MM.1S (cell line): ENCODE data around the gene CHMP5.

Experiments used
- DNase-seq: peaks from one replicate; pipeline ENCODE4 v3.0.0-alpha.2; 2015
- H2AFZ ChIP-seq: fragments of 300-600 bp; sonication (generic); 2 replicates; pipeline ENCODE4 v1.6.0; 2016; ENCODE audit warnings: antibody characterized with exemption, low read length
- H3F3A ChIP-seq: fragments of 300-600 bp; sonication (generic); 2 replicates; pipeline ENCODE4 v1.6.1; 2016; ENCODE audit warnings: mild to moderate bottlenecking, antibody characterized with exemption, low read length, moderate library complexity, mixed read lengths; ENCODE audit not compliant: insufficient read depth
- H3K27ac ChIP-seq: fragments of 300-600 bp; sonication (generic); 2 replicates; pipeline ENCODE4 v1.5.1; 2016; ENCODE audit warnings: mild to moderate bottlenecking, low read length
- H3K27me3 ChIP-seq: fragments of 300-600 bp; sonication (generic); replicated peaks from 2 replicates; pipeline ENCODE4 v1.6.0; 2016; ENCODE audit warnings: low read length; ENCODE audit not compliant: insufficient read depth
- H3K36me3 ChIP-seq: fragments of 300-600 bp; sonication (generic); replicated peaks from 2 replicates; pipeline ENCODE4 v1.6.1; 2016; ENCODE audit warnings: mild to moderate bottlenecking, low read length, mixed read lengths; ENCODE audit not compliant: insufficient read depth
- H3K4me1 ChIP-seq: fragments of 300-600 bp; sonication (generic); 2 replicates; pipeline ENCODE4 v1.6.1; 2016; ENCODE audit warnings: low read length, mixed read lengths
- H3K4me2 ChIP-seq: fragments of 300-600 bp; sonication (generic); 2 replicates; pipeline ENCODE4 v1.6.0; 2016; ENCODE audit warnings: low read depth, low read length
- H3K4me3 ChIP-seq: fragments of 300-600 bp; sonication (generic); 2 replicates; pipeline ENCODE4 v1.5.1; 2016; ENCODE audit warnings: low read length, mixed read lengths
- H3K79me2 ChIP-seq: fragments of 300-600 bp; sonication (generic); 2 replicates; pipeline ENCODE4 v1.6.1; 2016; ENCODE audit warnings: mixed run types, low read length, mixed read lengths
- H3K9ac ChIP-seq: fragments of 300-600 bp; sonication (generic); 2 replicates; pipeline ENCODE4 v1.6.1; 2016; ENCODE audit warnings: low read length, mixed read lengths
- H3K9me2 ChIP-seq: fragments of 300-600 bp; sonication (generic); replicated peaks from 2 replicates; pipeline ENCODE4 v1.6.1; 2016; ENCODE audit warnings: mild to moderate bottlenecking, low read length, mixed read lengths; ENCODE audit not compliant: insufficient read depth
- H3K9me3 ChIP-seq: fragments of 300-600 bp; sonication (generic); replicated peaks from 2 replicates; pipeline ENCODE4 v1.6.1; 2016; ENCODE audit warnings: mild to moderate bottlenecking, low read length, mixed read lengths; ENCODE audit not compliant: insufficient read depth
- H4K20me1 ChIP-seq: fragments of 300-600 bp; sonication (generic); 2 replicates; pipeline ENCODE4 v1.6.1; 2016; ENCODE audit warnings: mild to moderate bottlenecking, low read length, moderate library complexity, mixed read lengths; ENCODE audit not compliant: insufficient read depth
- CTCF ChIP-seq: fragments of 300-600 bp; sonication (generic); IDR thresholded peaks from 2 replicates; pipeline ENCODE4 v1.5.1; 2016; ENCODE audit warnings: antibody characterized with exemption, low read length, mixed read lengths
- EZH2 ChIP-seq: fragments of 300-600 bp; sonication (generic); optimal IDR thresholded peaks from 2 replicates; pipeline ENCODE3; 2017; ENCODE audit warnings: low read depth, mild to moderate bottlenecking, antibody characterized with exemption, low read length, mixed read lengths
- EZH2phosphoT487 ChIP-seq: fragments of 300-600 bp; sonication (generic); IDR thresholded peaks from 2 replicates; pipeline ENCODE4 v1.6.1; 2018; ENCODE audit warnings: antibody characterized with exemption, low read length

The CHMP5 gene

GRCh38 chr9:33227008-33227398 is 37.8 kb upstream of the CHMP5 start:
- Histone ChIP-seq H3K9ac (no peak overlapping the region), H3K4me3 (no peak overlapping the region), H3K27ac (no peak overlapping the region), H3K4me1 (peaks cover 12% of the 10 kb centered on the region), H3K36me3 (no peaks in the 10 kb centered on the region), H3K9me2 (no peaks in the 10 kb centered on the region), H3K27me3 (no peaks in the 10 kb centered on the region), H3K79me2 (no peaks in the 10 kb centered on the region), H2AFZ (no peak overlapping the region), H3F3A (no peaks in the 10 kb centered on the region), H3K4me2 (no peak overlapping the region), H4K20me1 (no peaks in the 10 kb centered on the region), H3K9me3 (no peaks in the 10 kb centered on the region)
- TF ChIP-seq CTCF: no peak
- TF ChIP-seq EZH2: no peak
- TF ChIP-seq EZH2phosphoT487: no peak
- DNase-seq: no peak

GRCh38 chr9:33227741-33228140 is 37.1 kb upstream of the CHMP5 start:
- DNase-seq: no peak
- Histone ChIP-seq H3K27ac (no peak overlapping the region), H3K36me3 (no peaks in the 10 kb centered on the region)

GRCh38 chr9:33228606-33229005 is 36.2 kb upstream of the CHMP5 start:
- Histone ChIP-seq H3K4me1 (peaks cover 4% of the 10 kb centered on the region; the same call in 1 of the 2 replicates), H3K9me3 (no peaks in the 10 kb centered on the region), H4K20me1 (no peaks in the 10 kb centered on the region), H3K27me3 (no peaks in the 10 kb centered on the region), H3K27ac (no peak overlapping the region), H3K9ac (no peak overlapping the region), H3K4me3 (no peak overlapping the region), H3K4me2 (no peak overlapping the region), H3K79me2 (no peaks in the 10 kb centered on the region), H2AFZ (no peak overlapping the region), H3K36me3 (no peaks in the 10 kb centered on the region), H3K9me2 (no peaks in the 10 kb centered on the region), H3F3A (no peaks in the 10 kb centered on the region)
- TF ChIP-seq EZH2: no peak
- no peak for TF ChIP-seq CTCF
- no peak for TF ChIP-seq EZH2phosphoT487
- no peak for DNase-seq

More at GRCh38 chr9:33227741-33228140, 37.1 kb upstream of the CHMP5 start:
- Histone ChIP-seq H3K4me3 (no peak overlapping the region), H2AFZ (no peak overlapping the region), H3K79me2 (no peaks in the 10 kb centered on the region), H3F3A (no peaks in the 10 kb centered on the region), H4K20me1 (no peaks in the 10 kb centered on the region), H3K4me1 (peaks cover 5% of the 10 kb centered on the region), H3K27me3 (no peaks in the 10 kb centered on the region), H3K9ac (no peak overlapping the region), H3K9me3 (no peaks in the 10 kb centered on the region), H3K4me2 (no peak overlapping the region), H3K9me2 (no peaks in the 10 kb centered on the region)
- no peak for TF ChIP-seq EZH2phosphoT487
- no peak for TF ChIP-seq CTCF
- no peak for TF ChIP-seq EZH2
